ENCODE results near the gene SCT.

SCT gene

GRCh38 chr11:636511-637332 is 9.7 kb upstream of the SCT start, which contains the start of gene DRD4:
TSS of gene DRD4 (plus strand) at chr11:637269. CDS start at chr11:637305, 36 bp downstream.
- Histone ChIP-seq H2AFZ (no peak within 1 kb of the TSS), H3K27ac (no peak within 1 kb of the TSS), H3K4me3 (ENCODE audit: low read depth, low read length) (no peak within 1 kb of the TSS), H3K9me3 (ENCODE audit: control insufficient read depth, low read length) (no peaks in the 10 kb centered on the region), H3K9ac (no peak within 1 kb of the TSS), H3K27me3 (ENCODE audit: control insufficient read depth, insufficient read depth, low read length) (no peaks in the 10 kb centered on the region), H3K36me3 (ENCODE audit: control insufficient read depth, insufficient read depth, low read length) (no peaks in the 10 kb centered on the region), H3K79me2 (no peaks in the 10 kb centered on the region), H3K4me1 (no peaks in the 10 kb centered on the region), H3K4me2 (ENCODE audit: low read length) (no peak within 1 kb of the TSS)
- no peak for TF ChIP-seq CTCF (IDR thresholded peaks at IDR 0.05)

DNA sequence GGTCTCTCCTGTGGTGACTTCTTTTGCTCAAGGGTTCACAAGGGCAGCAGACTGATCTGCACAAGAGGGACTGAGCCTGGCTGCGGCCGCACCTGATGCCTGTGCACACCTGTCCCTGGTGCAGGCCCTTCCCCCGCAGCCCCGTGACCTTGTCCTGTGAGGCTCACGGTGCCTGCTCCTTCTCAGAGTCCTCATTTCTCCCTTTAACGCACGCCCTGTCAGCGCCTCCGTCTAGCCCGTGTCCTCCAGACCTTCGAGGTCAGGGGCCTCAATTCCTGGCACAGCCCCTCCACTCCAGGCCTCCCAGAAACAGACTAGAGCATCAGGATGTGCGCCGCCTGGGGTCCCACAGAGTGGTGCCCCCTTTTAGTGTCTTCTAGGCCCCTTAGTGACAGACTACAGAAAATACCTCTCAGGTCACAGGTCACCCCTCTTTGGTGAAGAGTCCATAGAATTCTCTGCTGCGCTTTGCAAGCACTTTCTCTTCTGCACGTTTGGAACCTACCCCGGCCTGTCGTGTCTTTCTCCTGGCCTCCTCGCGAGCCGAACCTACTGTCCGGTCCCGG is 9.0 kb upstream of the SCT start:
- no peak overlapping the region for H2AFZ ChIP-seq
- no peaks in the 10 kb centered on the region for H3K36me3 ChIP-seq (ENCODE audit: control insufficient read depth, insufficient read depth, low read length)
- H3K27me3 ChIP-seq (ENCODE audit: control insufficient read depth, insufficient read depth, low read length) = no peaks in the 10 kb centered on the region
- no peaks in the 10 kb centered on the region for H3K9me3 ChIP-seq (ENCODE audit: control insufficient read depth, low read length)
- no peak for TF ChIP-seq CTCF (IDR thresholded peaks at IDR 0.05)
- no peak overlapping the region for H3K9ac ChIP-seq
- no peaks in the 10 kb centered on the region for H3K4me1 ChIP-seq
- no peak overlapping the region for H3K4me3 ChIP-seq (ENCODE audit: low read depth, low read length)
- no peaks in the 10 kb centered on the region for H3K79me2 ChIP-seq
- H3K27ac ChIP-seq = no peak overlapping the region
- no peak overlapping the region for H3K4me2 ChIP-seq (ENCODE audit: low read length)

DNA sequence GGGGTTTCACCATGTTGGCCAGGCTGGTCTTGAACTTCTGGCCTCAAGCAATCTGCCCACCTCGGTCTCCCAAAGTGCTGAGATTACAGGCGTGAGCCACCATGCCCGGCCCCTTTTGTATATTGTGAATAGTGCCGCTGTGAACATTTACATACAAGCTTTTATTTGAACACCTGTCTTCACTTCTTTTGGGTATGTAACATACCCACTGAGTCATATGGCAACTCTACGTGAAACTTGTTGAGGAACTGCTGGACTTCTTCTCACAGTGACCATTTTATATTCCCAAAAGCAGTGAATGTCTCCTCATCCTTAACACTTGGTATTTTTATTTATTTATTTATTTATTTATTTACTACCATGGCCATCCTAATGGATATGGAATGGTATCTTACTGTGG is 3.9 kb upstream of the SCT start:
- no peak overlapping the region for H2AFZ ChIP-seq
- no peaks in the 10 kb centered on the region for H3K9me3 ChIP-seq (ENCODE audit: control insufficient read depth, low read length)
- no peak for TF ChIP-seq CTCF (IDR thresholded peaks at IDR 0.05)
- no peak overlapping the region for H3K4me2 ChIP-seq (ENCODE audit: low read length)
- H3K4me3 ChIP-seq (ENCODE audit: low read depth, low read length) = no peak overlapping the region
- no peaks in the 10 kb centered on the region for H3K27me3 ChIP-seq (ENCODE audit: control insufficient read depth, insufficient read depth, low read length)
- H3K79me2 ChIP-seq = no peaks in the 10 kb centered on the region
- H3K9ac ChIP-seq = no peak overlapping the region
- H3K36me3 ChIP-seq (ENCODE audit: control insufficient read depth, insufficient read depth, low read length) = no peaks in the 10 kb centered on the region
- no peaks in the 10 kb centered on the region for H3K4me1 ChIP-seq
- no peak overlapping the region for H3K27ac ChIP-seq

DNA sequence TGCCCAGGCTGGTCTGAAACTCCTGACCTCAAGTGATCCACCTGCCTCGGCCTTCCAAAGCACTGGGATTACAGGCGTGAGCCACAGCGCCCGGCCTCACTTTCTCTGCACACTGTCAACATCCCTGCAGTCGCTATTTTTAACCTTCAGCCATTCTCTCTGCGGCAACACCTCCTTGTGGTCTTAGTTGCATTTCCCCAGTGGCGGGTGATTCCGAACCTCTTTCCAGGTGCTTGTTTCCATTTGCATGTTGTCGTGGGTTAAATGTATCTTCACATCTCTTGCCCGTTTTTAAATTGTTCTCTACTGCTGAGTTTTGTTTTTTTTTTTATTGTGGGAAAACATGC is 2.2 kb upstream of the SCT start:
- Histone ChIP-seq H3K36me3 (ENCODE audit: control insufficient read depth, insufficient read depth, low read length) (no peaks in the 10 kb centered on the region), H3K9me3 (ENCODE audit: control insufficient read depth, low read length) (no peaks in the 10 kb centered on the region), H3K27ac (no peak overlapping the region), H2AFZ (no peak overlapping the region), H3K79me2 (no peaks in the 10 kb centered on the region), H3K4me1 (no peaks in the 10 kb centered on the region), H3K4me3 (ENCODE audit: low read depth, low read length) (no peak overlapping the region), H3K4me2 (ENCODE audit: low read length) (no peak overlapping the region), H3K27me3 (ENCODE audit: control insufficient read depth, insufficient read depth, low read length) (no peaks in the 10 kb centered on the region), H3K9ac (no peak overlapping the region)
- TF ChIP-seq CTCF (IDR thresholded peaks at IDR 0.05) = no peak

GRCh38 chr11:628056-628455 is 1.1 kb upstream of the SCT start:
- Histone ChIP-seq H3K4me2 (ENCODE audit: low read length) (no peak overlapping the region), H2AFZ (no peak overlapping the region), H3K79me2 (no peaks in the 10 kb centered on the region), H3K27ac (no peak overlapping the region), H3K27me3 (ENCODE audit: control insufficient read depth, insufficient read depth, low read length) (no peaks in the 10 kb centered on the region), H3K4me1 (no peaks in the 10 kb centered on the region), H3K9ac (no peak overlapping the region), H3K36me3 (ENCODE audit: control insufficient read depth, insufficient read depth, low read length) (no peaks in the 10 kb centered on the region), H3K9me3 (ENCODE audit: control insufficient read depth, low read length) (no peaks in the 10 kb centered on the region), H3K4me3 (ENCODE audit: low read depth, low read length) (no peak overlapping the region)
- TF ChIP-seq CTCF (IDR thresholded peaks at IDR 0.05) = no peak

All from parathyroid adenoma (tissue), 2 donors.